ENCODE measurements around the gene RAB3C.

DNA sequence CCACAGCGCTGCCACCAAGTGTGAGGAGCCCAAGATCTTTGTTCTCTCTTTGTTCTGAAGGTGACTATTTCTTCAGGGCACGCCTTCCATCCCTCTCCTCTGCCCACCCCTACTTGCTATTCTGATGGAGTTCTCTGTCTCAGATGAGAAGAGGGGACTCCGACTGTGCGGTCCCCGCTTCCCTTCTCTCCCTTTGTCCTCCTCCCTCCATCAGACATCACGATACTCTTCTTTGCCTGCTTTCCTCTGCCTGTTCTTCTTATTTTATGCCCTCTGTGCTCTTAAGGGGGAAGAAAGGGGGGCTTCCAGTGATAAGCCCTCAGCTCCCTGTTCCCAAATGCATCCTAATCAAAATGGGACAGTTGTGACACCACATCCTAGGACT lies 307.8 kb downstream of the RAB3C start:
- TF ChIP-seq CTCF (optimal IDR thresholded peaks at IDR 0.05 in 1 of 3, IDR thresholded peaks at IDR 0.05 in 1 of 3, conservative IDR thresholded peaks at IDR 0.05 in 1 of 3; ENCODE audit: extremely low read depth in 1 of 3, insufficient read depth in 2 of 3, low read length in 3 of 3) (no peak), EZH2 (IDR thresholded peaks at IDR 0.05; ENCODE audit: low read length) (no peak)
